GM18909 (cell line): ENCODE results near the gene DAP.

Experiments used
- ATAC-seq: cut with Tn5 transposase; IDR thresholded peaks from one replicate; pipeline ENCODE4 v1.9.1; 2021; ENCODE audit warnings: mild to moderate bottlenecking; ENCODE audit not compliant: unreplicated experiment, poor library complexity

The DAP gene

DNA sequence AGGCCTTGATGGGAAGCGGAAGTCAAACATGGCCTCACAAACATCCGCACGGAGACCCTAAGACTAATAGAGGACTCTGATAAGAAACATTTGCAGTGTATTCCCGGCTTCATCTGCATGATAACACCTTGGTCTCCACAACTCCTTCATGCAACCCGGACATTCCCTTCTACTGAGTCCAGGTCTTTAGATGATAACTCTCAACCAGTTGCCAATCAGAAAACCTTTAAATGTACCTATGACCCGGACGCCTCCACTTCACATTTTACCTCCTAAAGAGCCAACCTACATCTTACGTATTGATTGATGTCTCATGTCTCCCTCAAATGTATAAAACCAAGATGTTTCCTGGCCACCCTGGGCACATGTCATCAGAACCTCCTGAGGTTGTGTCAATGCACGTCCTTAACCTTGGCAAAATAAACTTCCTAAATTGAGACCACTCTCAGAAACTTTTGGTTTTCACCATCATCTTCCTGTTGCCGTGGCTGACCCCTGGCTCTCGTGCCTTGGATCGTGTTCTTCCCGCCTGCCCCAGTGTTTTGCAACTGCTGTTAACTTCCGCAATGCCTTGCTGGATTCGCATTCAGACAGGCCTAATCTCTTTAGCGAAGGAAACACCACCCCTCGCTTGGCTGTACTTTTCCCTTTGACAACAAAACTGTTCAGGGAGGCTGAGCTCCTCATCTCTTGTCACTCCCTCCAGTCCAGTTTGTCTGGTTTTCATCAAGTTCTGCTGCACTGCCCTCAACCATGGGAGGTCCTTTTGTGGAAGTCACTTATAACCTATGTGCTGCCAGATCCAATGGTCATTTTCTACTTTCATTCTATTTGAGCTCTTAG is 1.1 kb upstream of the DAP start:
- no peak for ATAC-seq

- no peak for ATAC-seq
Measured at GRCh38 chr5:10760921-10761184, 181 bp downstream of the DAP start.

GRCh38 chr5:10760096-10760920 is 726 bp downstream of the DAP start:
- peak; percentile 33 for ATAC-seq

- ATAC-seq, result no peak
Measured at GRCh38 chr5:10759111-10759510, 1.9 kb downstream of the DAP start.

GRCh38 chr5:10757922-10758555 is 3.0 kb downstream of the DAP start:
- ATAC-seq, result no peak

- ATAC-seq, result no peak
Measured at GRCh38 chr5:10757043-10757442, 4.0 kb downstream of the DAP start.

- ATAC-seq, result peak; percentile 31
Measured at GRCh38 chr5:10756549-10756948, 4.5 kb downstream of the DAP start.

DNA sequence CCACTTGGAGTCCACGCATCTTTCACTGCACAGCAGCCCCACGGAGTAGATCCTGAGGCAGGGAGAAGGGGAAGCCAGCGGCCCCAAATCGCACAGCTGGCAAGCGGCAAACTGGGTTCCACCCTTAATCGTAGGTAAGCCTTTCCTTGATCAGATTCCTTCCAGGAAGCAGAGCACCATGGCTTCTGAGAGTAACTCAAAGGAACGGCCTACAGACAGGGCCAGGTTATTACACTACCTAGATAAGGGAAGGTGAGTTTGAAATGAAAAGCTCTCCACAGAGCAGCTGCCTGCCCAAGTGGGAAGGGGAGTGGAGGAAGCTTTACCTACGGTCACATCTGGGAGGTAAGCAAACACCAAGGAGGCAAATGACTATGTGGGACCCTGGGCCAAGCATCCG is 7.9 kb downstream of the DAP start:
- no peak for ATAC-seq

DNA sequence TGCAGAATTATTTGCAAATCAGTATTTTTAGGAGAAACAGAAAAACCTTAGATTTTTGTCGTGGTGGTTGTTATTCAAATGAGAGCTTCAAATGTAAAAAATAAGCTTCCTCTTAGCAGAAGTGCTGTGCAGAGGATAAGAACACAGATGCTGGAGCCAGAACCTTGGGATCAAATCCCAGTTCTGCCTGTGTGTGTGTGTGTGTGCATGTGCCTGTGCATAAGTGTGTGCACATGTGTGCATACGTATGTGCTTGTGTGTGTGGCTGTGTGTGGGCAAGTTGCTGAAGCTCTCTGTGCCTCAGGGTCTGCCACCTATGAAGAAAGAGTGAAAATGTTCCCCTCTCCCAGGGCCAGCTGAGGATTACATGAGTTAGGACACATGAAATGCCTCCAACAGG is 8.6 kb downstream of the DAP start:
- no peak for ATAC-seq

- ATAC-seq, result no peak
Measured at GRCh38 chr5:10750909-10751308, 10.1 kb downstream of the DAP start.

DNA sequence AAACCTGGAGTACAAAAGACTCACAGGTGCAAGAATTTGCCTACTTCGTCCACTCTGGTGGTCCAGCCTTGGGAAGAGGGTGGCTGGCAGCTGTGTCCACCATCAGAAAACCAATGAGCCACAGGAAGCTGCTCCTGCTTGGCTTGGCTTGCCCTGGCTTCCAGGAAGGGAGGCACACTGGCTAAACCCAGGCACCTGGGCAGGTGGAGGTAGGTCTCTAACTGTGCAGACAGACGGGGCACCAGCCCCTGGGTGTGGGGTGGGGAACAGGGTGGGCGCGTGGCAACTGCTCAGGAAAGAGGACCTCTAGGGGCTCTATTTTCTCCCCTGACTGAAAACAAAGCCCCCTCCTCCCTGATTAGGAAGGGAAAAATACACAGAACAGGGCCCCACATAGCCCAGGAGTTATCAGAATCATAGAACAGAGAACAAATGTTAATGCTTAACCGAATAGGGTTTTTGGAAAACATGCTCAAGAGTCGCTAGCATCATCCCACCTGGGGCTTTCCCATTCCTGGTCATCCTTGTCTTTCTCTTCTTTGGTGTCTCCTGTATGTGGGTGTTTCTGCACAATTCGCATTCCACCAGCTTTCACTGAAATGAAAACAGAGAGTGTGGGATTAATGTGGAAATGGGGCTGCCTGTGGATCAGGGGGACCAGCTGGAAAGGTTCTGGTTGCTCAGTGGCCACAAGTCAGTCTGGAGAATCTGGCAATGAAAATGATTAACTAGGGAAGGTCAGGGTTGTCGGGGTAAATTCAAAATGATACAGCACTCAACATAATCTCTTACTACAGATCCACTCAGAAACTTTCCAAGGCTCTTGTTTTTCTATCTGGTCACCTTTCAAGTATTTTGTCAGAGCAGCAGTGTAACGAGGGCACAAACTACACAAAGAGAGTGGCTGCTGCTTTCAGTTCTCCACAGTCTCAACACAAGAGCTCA is 13.1 kb downstream of the DAP start:
- peak; percentile 66 for ATAC-seq

- ATAC-seq, result no peak
Measured at GRCh38 chr5:10746711-10747110, 14.3 kb downstream of the DAP start.

- ATAC-seq, result no peak
Measured at GRCh38 chr5:10745133-10745532, 15.9 kb downstream of the DAP start.

- no peak for ATAC-seq
Measured at GRCh38 chr5:10744681-10745080, 16.4 kb downstream of the DAP start.

- no peak for ATAC-seq
Measured at GRCh38 chr5:10743951-10744350, 17.1 kb downstream of the DAP start.

- ATAC-seq, result no peak
Measured at GRCh38 chr5:10743526-10743925, 17.5 kb downstream of the DAP start.

DNA sequence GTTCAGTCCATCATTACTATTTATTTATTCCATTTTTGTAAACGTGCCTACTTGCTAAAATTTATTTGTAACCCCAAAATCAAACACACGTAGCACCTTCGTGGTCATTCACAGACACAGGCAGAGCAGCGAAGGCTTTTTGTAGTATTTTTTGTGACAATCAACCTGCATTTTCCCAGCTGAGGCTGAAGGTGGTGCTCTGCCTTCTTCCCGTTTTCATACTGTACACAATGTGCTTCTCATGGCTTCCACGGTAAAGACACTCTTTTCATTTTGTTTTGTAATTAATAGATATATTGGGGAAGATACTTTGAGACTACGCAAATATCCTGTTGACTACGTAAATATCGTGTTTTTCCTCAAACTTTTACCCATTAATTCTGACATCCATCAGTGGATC is 19.4 kb downstream of the DAP start:
- no peak for ATAC-seq

- no peak for ATAC-seq
Measured at GRCh38 chr5:10740384-10740783, 20.6 kb downstream of the DAP start.

DNA sequence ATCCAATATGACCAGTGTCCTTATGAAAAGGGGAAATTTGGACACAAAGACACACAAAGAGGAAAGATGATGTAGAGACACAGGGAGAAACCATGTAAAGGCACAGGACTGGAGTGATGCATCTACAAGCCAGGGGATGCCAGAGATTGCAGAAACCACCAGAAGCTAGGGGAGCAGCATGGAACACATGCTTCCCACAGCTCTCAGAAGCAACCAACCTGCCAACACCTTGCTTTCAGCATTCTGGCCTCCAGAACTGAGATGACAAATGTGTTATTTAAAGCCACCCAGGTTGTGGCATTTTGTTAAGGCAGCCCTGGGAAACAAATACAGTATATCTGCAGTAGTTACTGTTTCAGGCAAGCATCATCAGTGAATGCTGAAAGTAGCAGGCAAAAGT is 23.2 kb downstream of the DAP start:
- no peak for ATAC-seq

DNA sequence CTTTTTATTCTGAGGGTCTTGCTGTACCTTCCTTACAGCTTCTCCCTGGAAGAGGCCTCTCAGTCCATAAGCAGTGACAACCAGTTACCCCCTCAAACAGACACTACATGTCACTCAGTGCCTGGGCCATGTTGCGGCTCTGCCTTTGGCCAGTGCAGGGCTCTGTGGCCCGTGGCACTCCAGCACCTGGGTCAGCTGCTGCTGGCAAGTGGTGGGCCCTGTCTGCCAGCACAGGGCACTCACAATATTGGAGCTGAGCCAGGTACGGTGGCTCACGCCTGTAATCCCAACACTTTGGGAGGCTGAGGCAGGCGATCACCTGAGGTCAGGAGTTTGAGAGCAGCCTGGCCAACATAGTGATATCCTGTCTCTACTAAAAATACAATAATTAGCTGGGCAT is 24.2 kb downstream of the DAP start:
- ATAC-seq, result no peak
